SK-N-SH treated with all-trans-retinoic acid at 6 μM for 48 hours (cell line): ENCODE measurements around the gene TASP1.
"Not testable (repeated sequence)": the region's sequence is repeated elsewhere in the genome, so short reads cannot be mapped to it uniquely, and the experiment has no call there.

Source experiments
- ATAC-seq: fragments of 200-7000 bp; cut with Tn5 transposase; 3 replicates; pipeline ENCODE4 v1.9.1; 2020; ENCODE audit warnings: mild to moderate bottlenecking, moderate library complexity
- ARNTL ChIP-seq: fragments of 450-650 bp; formaldehyde crosslinking; IDR thresholded peaks from 2 replicates; pipeline ENCODE4 v1.5.0; 2020; ENCODE audit warnings: low read depth, mild to moderate bottlenecking, moderate library complexity, borderline replicate concordance
- BACH2 ChIP-seq: fragments of 250-450 bp; sonication (Bioruptor Pico); IDR thresholded peaks from 2 replicates; pipeline ENCODE4 v1.9.0; 2021; ENCODE audit warnings: mild to moderate bottlenecking, borderline replicate concordance
- CREB5 ChIP-seq: fragments of 250-450 bp; sonication (Bioruptor Pico); IDR thresholded peaks from 2 replicates; pipeline ENCODE4 v1.5.1; 2020; ENCODE audit warnings: low read depth, mild to moderate bottlenecking, moderate library complexity
- CSDC2 ChIP-seq: fragments of 250-450 bp; sonication (Bioruptor Pico); IDR thresholded peaks from 2 replicates; pipeline ENCODE4 v1.5.0; 2020; ENCODE audit warnings: mild to moderate bottlenecking, moderate library complexity
- CSRNP3 ChIP-seq: fragments of 250-450 bp; sonication (Bioruptor Pico); IDR thresholded peaks from 2 replicates; pipeline ENCODE4 v1.5.1; 2021; ENCODE audit warnings: mild to moderate bottlenecking, moderate library complexity
- GLIS3 ChIP-seq: fragments of 250-450 bp; sonication (Bioruptor Pico); IDR thresholded peaks from 2 replicates; pipeline ENCODE4 v1.5.0; 2020; ENCODE audit warnings: mild to moderate bottlenecking, moderate library complexity
- ISL1 ChIP-seq: fragments of 250-450 bp; sonication (Bioruptor Pico); IDR thresholded peaks from 2 replicates; pipeline ENCODE4 v2.1.2; 2022; ENCODE audit warnings: mild to moderate bottlenecking, moderate library complexity
- OSR1 ChIP-seq: fragments of 250-450 bp; sonication (Bioruptor Pico); IDR thresholded peaks from 2 replicates; pipeline ENCODE4 v1.8.0; 2022; ENCODE audit warnings: moderate library complexity, mild to moderate bottlenecking, inconsistent platforms
- PPARA ChIP-seq: fragments of 250-450 bp; sonication (Bioruptor Pico); IDR thresholded peaks from 2 replicates; pipeline ENCODE4 v1.5.0; 2020; ENCODE audit warnings: mild to moderate bottlenecking, borderline replicate concordance
- RARB ChIP-seq: fragments of 250-450 bp; sonication (Bioruptor Pico); IDR thresholded peaks from 2 replicates; pipeline ENCODE4 v1.8.0; 2021; ENCODE audit warnings: mild to moderate bottlenecking, moderate library complexity
- TOX ChIP-seq: fragments of 250-450 bp; sonication (Bioruptor Pico); IDR thresholded peaks from 2 replicates; pipeline ENCODE4 v1.8.0; 2021; ENCODE audit warnings: mild to moderate bottlenecking, moderate library complexity, borderline replicate concordance
- ZC3H10 ChIP-seq: fragments of 250-450 bp; sonication (Bioruptor Pico); IDR thresholded peaks from 2 replicates; pipeline ENCODE4 v1.5.1; 2021; ENCODE audit warnings: mild to moderate bottlenecking, moderate library complexity
- ZFP3 ChIP-seq: fragments of 250-450 bp; sonication (Bioruptor Pico); IDR thresholded peaks from 2 replicates; pipeline ENCODE4 v1.5.0; 2020; ENCODE audit warnings: mild to moderate bottlenecking, moderate library complexity
- ZFP30 ChIP-seq: fragments of 450-650 bp; formaldehyde crosslinking; IDR thresholded peaks from 2 replicates; pipeline ENCODE4 v1.5.0; 2022; ENCODE audit warnings: mild to moderate bottlenecking, moderate library complexity
- ZNF565 ChIP-seq: fragments of 450-650 bp; formaldehyde crosslinking; conservative IDR thresholded peaks from 2 replicates; pipeline ENCODE4 v1.5.0; 2020; ENCODE audit warnings: low read depth, mild to moderate bottlenecking, moderate library complexity
- ZNF70 ChIP-seq: fragments of 450-650 bp; formaldehyde crosslinking; IDR thresholded peaks from 2 replicates; pipeline ENCODE4 v1.5.0; 2020; ENCODE audit warnings: mild to moderate bottlenecking, moderate library complexity
- ZNF8 ChIP-seq: fragments of 450-650 bp; formaldehyde crosslinking; IDR thresholded peaks from 2 replicates; pipeline ENCODE4 v1.5.0; 2020; ENCODE audit warnings: mild to moderate bottlenecking, moderate library complexity
- TF ChIP-seq, protein P1 (sequence below): fragments of 250-450 bp; sonication (Bioruptor Pico); IDR thresholded peaks from 2 replicates; pipeline ENCODE4 v1.8.0; 2021; ENCODE audit warnings: low read depth, mild to moderate bottlenecking, moderate library complexity, borderline replicate concordance
- TF ChIP-seq, protein P2 (sequence below): fragments of 250-450 bp; sonication (Bioruptor Pico); IDR thresholded peaks from 2 replicates; pipeline ENCODE4 v1.8.0; 2020; ENCODE audit warnings: mild to moderate bottlenecking, moderate library complexity, borderline replicate concordance

TASP1 gene

DNA sequence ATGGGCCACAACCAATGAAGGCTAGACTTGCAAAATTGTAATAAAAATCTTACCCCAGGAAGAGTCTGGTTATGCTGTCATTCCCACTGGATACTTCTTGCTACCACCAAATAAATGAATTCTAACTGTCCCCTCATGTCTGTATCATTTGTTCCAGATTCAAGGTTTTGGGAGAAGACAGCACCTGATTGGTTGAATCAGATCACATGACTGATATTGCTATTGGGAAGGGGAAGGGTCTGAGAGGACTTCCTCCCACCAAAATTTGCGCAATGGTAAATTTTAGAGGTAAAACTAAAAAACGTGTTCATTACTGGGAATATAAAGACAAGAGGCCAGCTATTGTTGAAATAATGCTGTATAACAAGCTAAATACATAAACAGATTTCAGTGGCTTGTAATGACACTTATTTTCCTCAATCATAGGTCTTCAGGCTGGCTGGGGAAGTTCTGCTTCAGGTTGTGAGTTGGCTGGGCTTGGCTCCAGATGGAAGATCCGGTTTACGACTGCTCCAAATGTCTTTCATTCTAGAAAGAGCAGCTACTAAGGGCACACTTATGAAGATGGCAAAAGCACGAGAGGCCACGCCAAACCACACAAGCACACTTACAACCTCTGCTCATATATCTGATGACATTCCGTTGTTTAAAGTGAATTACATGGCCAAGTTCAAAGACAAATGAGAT, 27.1 kb upstream of the TASP1 start:
- ATAC-seq: no peak
- no peak for TF ChIP-seq ZC3H10 (CRISPR knock-in tag)
- no peak for TF ChIP-seq CSDC2 (CRISPR knock-in tag)
- no peak for TF ChIP-seq ZFP30 (CRISPR knock-in tag)
- TF ChIP-seq ZNF565 (CRISPR knock-in tag): no peak
- no peak for TF ChIP-seq ARNTL (CRISPR knock-in tag)
- TF ChIP-seq ISL1 (CRISPR knock-in tag): no peak
- no peak for TF ChIP-seq TOX (CRISPR knock-in tag)
- TF ChIP-seq, protein P1, sequence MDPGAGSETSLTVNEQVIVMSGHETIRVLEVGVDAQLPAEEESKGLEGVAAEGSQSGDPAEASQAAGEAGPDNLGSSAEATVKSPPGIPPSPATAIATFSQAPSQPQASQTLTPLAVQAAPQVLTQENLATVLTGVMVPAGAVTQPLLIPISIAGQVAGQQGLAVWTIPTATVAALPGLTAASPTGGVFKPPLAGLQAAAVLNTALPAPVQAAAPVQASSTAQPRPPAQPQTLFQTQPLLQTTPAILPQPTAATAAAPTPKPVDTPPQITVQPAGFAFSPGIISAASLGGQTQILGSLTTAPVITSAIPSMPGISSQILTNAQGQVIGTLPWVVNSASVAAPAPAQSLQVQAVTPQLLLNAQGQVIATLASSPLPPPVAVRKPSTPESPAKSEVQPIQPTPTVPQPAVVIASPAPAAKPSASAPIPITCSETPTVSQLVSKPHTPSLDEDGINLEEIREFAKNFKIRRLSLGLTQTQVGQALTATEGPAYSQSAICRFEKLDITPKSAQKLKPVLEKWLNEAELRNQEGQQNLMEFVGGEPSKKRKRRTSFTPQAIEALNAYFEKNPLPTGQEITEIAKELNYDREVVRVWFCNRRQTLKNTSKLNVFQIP (CRISPR knock-in tag): no peak
- TF ChIP-seq RARB: no peak
- TF ChIP-seq ZNF8 (CRISPR knock-in tag): no peak
- TF ChIP-seq ZFP3 (CRISPR knock-in tag): no peak

DNA sequence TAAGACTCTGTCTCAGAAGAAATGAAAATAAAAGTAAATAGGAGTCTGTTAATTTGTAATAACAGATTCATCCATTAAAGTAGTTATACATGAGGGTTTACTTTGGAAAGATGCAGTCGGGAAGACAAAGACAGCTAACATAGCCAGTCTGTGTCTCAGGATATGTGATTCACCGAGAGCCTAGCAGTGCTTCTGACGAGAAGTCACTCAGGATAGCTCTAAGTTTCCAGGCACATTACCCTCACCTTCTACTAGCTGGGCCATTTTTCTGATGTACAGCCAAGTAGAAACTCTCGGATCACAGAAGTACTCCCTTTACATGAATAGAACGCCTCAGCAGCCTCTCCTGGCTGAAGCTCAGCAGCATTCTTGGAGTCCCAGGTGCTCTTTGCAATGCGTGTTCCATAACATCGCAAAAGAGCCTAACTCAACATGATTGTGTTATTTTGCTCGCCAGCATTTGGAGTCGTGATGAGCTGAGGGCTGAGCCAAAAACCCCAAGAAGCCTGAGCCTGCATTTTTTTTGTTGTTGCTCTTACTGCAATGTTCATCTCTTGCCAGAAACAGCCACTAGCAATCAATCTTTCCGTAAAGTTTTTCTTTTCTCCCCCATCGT, 22.4 kb upstream of the TASP1 start:
- no peak for ATAC-seq
- no peak for TF ChIP-seq TOX (CRISPR knock-in tag)
- no peak for TF ChIP-seq GLIS3 (CRISPR knock-in tag)
- TF ChIP-seq CSRNP3 (CRISPR knock-in tag): no peak
- TF ChIP-seq OSR1 (CRISPR knock-in tag): no peak
- no peak for TF ChIP-seq BACH2 (CRISPR knock-in tag)
- TF ChIP-seq, protein P1 (CRISPR knock-in tag): no peak
- TF ChIP-seq CREB5: no peak
- TF ChIP-seq PPARA: no peak
- TF ChIP-seq CSDC2 (CRISPR knock-in tag): no peak
- TF ChIP-seq ZNF565 (CRISPR knock-in tag): no peak
- TF ChIP-seq, all 23 proteins: peak for 0

GRCh38 chr20:13659288-13659687, 20.6 kb upstream of the TASP1 start:
- no peak for ATAC-seq
- TF ChIP-seq ZNF70 (CRISPR knock-in tag): no peak
- no peak for TF ChIP-seq OSR1 (CRISPR knock-in tag)
- TF ChIP-seq ZFP3 (CRISPR knock-in tag): no peak
- TF ChIP-seq ARNTL (CRISPR knock-in tag): no peak
- no peak for TF ChIP-seq ZFP30 (CRISPR knock-in tag)
- TF ChIP-seq PPARA: no peak
- no peak for TF ChIP-seq BACH2 (CRISPR knock-in tag)
- no peak for TF ChIP-seq CREB5
- TF ChIP-seq GLIS3 (CRISPR knock-in tag): no peak
- TF ChIP-seq RARB: no peak
- no peak for TF ChIP-seq ZC3H10 (CRISPR knock-in tag)
- TF ChIP-seq, protein P2, sequence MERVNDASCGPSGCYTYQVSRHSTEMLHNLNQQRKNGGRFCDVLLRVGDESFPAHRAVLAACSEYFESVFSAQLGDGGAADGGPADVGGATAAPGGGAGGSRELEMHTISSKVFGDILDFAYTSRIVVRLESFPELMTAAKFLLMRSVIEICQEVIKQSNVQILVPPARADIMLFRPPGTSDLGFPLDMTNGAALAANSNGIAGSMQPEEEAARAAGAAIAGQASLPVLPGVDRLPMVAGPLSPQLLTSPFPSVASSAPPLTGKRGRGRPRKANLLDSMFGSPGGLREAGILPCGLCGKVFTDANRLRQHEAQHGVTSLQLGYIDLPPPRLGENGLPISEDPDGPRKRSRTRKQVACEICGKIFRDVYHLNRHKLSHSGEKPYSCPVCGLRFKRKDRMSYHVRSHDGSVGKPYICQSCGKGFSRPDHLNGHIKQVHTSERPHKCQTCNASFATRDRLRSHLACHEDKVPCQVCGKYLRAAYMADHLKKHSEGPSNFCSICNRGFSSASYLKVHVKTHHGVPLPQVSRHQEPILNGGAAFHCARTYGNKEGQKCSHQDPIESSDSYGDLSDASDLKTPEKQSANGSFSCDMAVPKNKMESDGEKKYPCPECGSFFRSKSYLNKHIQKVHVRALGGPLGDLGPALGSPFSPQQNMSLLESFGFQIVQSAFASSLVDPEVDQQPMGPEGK (CRISPR knock-in tag): no peak
- no peak for TF ChIP-seq ISL1 (CRISPR knock-in tag)

DNA sequence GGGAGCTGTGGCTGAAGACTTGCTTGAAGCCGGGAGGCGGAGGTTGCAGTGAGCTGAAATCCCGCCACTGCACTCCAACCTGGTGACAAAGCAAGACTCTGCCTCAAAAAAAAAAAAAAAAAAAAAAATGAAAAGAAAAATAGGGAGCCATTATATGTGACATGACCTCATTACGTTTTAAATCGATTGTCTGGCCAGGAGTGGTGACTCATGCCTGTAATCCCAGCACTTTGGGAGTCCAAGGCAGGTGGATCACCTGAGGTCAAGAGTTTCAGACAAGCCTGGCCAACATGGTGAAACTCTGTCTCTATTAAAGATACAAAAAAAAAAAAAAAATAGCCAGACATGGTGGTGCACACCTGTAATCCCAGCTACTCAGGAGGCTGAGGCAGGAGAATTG, 19.3 kb upstream of the TASP1 start:
- ATAC-seq: not testable (repeated sequence)
